ENCODE results near the gene BCL10. TPM values are rescaled to one million over a fixed set of nuclear protein-coding genes. Genes with fewer than 3 reads are reported as not detected.

Gene BCL10
- total RNA-seq, 1 donor from 2014 or later = 52.1 TPM

DNA sequence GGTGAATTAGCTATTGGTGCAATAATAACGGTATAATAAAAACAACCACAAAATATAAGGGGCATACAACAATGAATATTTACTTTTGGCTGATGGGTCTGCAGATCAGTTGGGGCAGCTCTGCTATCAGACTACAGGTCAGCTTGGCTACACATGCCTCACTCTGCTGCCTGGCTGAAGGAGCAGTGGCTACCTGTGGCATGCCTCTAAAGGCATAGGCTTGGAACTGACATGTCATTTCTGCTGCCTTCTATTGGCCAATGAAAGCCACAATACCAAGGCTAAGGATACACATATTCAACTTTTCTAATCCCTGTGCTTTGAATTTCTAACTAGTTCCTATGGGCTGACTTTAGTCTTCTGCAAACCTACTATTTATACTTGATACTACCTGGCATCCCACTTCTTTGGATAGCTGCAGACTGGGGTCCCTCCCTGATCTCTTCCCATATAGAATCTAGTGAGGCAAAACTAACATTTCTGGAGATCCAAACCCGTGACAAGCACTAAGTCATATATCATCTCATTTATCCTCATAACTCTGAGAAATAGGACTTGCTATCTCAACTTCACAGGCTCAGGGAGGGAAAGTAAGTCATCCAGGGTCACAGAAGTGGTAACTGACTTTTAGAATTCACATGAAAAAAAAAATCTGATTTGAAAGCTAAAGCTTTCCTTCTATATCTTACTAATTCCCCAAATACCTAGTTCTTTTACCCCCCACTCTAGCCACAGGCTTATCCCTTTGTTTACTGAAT is 56.4 kb downstream of the BCL10 start:
- no peak for ATAC-seq

DNA sequence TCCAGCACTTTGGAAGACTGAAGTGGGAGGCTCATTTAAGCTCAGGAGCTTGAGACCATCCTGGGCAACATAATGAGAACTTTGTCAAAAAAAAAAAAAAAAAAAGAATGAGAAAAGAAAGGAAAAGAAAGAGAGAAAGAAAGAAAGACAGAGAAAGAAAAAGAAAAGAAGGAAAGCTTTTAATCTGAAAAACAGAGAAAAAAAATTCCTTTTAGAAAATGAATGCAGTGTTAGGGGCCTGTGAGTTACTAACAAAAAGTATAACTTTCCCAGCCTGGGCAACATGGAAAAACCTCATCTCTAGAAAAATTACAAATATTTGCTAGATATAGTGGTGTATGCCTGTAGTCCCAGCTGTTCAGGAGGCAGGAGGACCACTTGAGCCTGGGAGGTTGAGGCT is 59.7 kb downstream of the BCL10 start:
- no peak for ATAC-seq

Other genes starting within 250 kb of the BCL10 start
- 0.36 TPM for gene MCOLN3, start 228.1 kb downstream of the BCL10 start, total RNA-seq
- 0.84 TPM for gene SYDE2, start 75.6 kb downstream of the BCL10 start, total RNA-seq
- gene C1orf52, start 17.0 kb downstream of the BCL10 start, total RNA-seq = 11.7 TPM
- gene DDAH1, start 188.5 kb upstream of the BCL10 start, total RNA-seq = 11.4 TPM